Neutrophil (primary cell): Measurements from ENCODE around the gene WFDC5.
"Not testable (repeated sequence)": the region's sequence is repeated elsewhere in the genome, so short reads cannot be mapped to it uniquely, and the experiment has no call there.

Source experiments
- H3K27ac ChIP-seq: fragments of 200-600 bp; sonication (generic); 2 replicates; pipeline ENCODE4 v1.5.1; 2016; ENCODE audit warnings: mild to moderate bottlenecking, moderate library complexity
- H3K27me3 ChIP-seq: fragments of 200-600 bp; sonication (generic); 2 replicates; pipeline ENCODE4 v1.6.0; 2016; ENCODE audit warnings: mild to moderate bottlenecking
- H3K36me3 ChIP-seq: fragments of 200-600 bp; sonication (generic); 2 replicates; pipeline ENCODE4 v1.5.1; 2017
- H3K4me1 ChIP-seq, 2 experiments: fragments of 200-600 bp in 1 of 2; sonication (generic) in 1 of 2; 1 replicate in 1 of 2; 2 replicates in 1 of 2; pipeline versions ENCODE4 v1.5.1 to v1.6.1; 2013 to 2016; ENCODE audit warnings: low read depth in 1 of 2, low read length in 1 of 2, mild to moderate bottlenecking in 1 of 2, moderate library complexity in 1 of 2; ENCODE audit not compliant: control insufficient read depth in 1 of 2, insufficient read depth in 1 of 2
- H3K4me3 ChIP-seq, 2 experiments: fragments of 200-600 bp in 1 of 2; sonication (generic) in 1 of 2; 1 replicate in 1 of 2; 2 replicates in 1 of 2; pipeline ENCODE4 v1.5.1; 2013 to 2016; ENCODE audit warnings: low read depth in 1 of 2, low read length in 1 of 2, mild to moderate bottlenecking in 1 of 2, moderate library complexity in 1 of 2
- H3K9me3 ChIP-seq: fragments of 200-600 bp; sonication (generic); 2 replicates; pipeline ENCODE4 v1.5.1; 2016
- TF ChIP-seq, protein P1 (sequence below): fragments of 200-600 bp; sonication (generic); IDR thresholded peaks from 2 replicates; pipeline ENCODE4 v1.5.1; 2016; ENCODE audit warnings: antibody characterized with exemption

WFDC5 gene

DNA sequence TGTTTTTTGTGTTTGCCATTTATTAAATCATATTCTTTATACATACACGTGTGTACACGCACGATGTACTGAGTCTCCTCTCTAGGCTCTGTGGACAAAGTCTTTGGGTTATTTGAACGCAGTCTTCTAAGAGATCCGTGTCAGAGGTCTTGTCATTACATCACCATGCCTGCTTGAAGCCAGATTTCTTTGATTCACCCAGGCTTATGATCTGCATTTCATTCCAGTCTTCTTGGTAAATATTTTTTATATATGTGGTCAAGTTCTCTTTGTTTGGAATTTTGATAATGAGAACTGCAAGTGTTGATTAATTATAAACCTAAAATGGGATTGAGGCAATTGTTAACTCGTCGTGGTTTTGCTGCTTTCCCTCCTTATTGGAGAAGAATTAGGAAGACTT is 48.6 kb downstream of the WFDC5 start:
- H3K9me3 ChIP-seq, result no peaks in the 10 kb centered on the region
- no peaks in the 10 kb centered on the region for H3K27me3 ChIP-seq
- TF ChIP-seq, protein P1, sequence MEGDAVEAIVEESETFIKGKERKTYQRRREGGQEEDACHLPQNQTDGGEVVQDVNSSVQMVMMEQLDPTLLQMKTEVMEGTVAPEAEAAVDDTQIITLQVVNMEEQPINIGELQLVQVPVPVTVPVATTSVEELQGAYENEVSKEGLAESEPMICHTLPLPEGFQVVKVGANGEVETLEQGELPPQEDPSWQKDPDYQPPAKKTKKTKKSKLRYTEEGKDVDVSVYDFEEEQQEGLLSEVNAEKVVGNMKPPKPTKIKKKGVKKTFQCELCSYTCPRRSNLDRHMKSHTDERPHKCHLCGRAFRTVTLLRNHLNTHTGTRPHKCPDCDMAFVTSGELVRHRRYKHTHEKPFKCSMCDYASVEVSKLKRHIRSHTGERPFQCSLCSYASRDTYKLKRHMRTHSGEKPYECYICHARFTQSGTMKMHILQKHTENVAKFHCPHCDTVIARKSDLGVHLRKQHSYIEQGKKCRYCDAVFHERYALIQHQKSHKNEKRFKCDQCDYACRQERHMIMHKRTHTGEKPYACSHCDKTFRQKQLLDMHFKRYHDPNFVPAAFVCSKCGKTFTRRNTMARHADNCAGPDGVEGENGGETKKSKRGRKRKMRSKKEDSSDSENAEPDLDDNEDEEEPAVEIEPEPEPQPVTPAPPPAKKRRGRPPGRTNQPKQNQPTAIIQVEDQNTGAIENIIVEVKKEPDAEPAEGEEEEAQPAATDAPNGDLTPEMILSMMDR, result no peak
- no peak overlapping the region for H3K27ac ChIP-seq
- H3K36me3 ChIP-seq, result peaks cover 45% of the 10 kb centered on the region
- peaks cover 11 to 15% of the 10 kb centered on the region in 2 experiments for H3K4me1 ChIP-seq
- no peak overlapping the region for H3K4me3 ChIP-seq

DNA sequence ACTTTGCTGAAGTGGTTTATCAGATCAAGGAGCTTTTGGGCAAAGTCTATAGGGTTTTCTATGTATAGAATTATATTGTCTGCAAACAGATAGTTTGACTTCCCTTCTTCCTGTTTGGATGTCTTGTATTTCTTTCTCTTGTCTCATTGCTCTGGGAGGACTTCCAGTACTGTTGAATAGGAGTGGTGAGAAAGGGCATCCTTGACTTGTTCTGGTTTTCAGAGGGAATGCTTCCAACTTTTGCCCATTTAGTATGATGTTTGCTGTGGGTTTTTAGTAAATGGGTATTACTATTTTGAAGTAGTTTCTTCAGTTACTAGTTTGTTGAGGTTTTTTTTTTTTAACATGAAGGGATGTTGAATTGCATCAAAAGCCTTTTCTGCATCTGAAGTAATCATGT is 50.2 kb downstream of the WFDC5 start:
- no peaks in the 10 kb centered on the region for H3K27me3 ChIP-seq
- TF ChIP-seq, protein P1, result no peak

DNA sequence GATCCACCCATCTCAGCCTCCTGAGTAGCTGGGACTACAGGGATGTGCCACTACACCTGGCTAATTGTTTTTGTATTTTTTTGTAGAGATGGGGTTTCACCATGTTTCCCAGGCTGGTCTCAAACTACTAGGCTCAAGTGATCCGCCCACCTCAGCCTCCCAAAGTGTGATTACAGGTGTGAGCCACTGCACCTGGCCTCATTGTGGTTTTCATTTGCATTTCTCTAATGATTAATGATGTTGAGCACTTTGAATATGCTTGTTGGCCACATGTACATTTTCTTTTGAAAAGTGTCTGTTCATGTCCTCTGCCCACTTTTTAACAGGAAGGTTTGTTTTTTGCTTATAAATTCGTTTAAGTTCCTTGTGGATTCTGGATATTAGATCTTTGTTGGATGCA is 51.9 kb downstream of the WFDC5 start:
- Histone ChIP-seq H3K36me3 (peaks cover 51% of the 10 kb centered on the region), H3K4me1 (peaks cover 11 to 15% of the 10 kb centered on the region in 2 experiments)
- H3K9me3 ChIP-seq, H3K27me3 ChIP-seq, H3K4me3 ChIP-seq, H3K27ac ChIP-seq: not testable (repeated sequence)

More for the DNA sequence above, 50.2 kb downstream of the WFDC5 start:
- Histone ChIP-seq H3K36me3 (peaks cover 50% of the 10 kb centered on the region), H3K4me3 (no peak overlapping the region), H3K27ac (peak overlapping the region; percentile 38), H3K9me3 (no peaks in the 10 kb centered on the region), H3K4me1 (peaks cover 11 to 15% of the 10 kb centered on the region in 2 experiments)

DNA sequence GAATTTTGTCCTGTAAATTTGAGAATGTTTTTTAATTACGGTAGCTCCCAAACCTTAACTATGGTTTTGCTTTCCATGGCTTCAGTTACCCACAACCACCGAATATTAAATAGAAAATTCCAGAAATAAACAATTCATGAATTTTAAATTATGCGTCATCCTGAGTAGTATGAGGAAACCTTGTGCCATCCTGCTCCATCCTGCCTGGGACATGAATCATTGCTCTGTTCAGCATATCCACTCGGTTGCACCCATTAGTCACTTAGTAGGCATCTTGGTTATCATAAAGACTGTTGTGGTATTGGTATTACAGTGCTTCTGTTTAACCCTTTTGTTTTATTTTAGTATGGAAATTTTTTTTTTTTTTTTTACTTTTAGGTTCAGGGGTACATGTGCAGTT is 53.7 kb downstream of the WFDC5 start:
- Histone ChIP-seq H3K36me3 (peaks cover 51% of the 10 kb centered on the region), H3K4me3 (no peak overlapping the region), H3K9me3 (no peaks in the 10 kb centered on the region), H3K27ac (peak overlapping the region; percentile 32), H3K27me3 (no peaks in the 10 kb centered on the region), H3K4me1 (peaks cover 11 to 15% of the 10 kb centered on the region in 2 experiments)
- TF ChIP-seq, protein P1, result no peak

DNA sequence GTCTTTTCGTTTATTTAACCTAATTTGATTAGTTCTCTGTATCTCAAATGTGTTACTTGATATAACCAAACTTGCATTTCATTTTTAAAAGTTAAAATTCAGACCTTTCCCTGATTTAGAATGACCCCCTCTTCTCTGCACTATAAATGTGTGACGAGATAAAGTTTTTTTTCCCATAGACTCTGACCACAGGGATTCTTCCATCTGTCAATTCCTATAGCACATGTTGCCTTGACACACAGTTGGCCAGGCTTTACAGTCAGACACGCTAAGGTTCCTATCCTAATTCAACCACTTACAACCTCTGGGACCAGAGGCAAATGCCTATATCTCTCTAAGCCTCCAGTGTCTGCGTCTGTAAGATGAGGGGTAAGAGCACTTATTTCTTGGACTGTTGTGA is 54.7 kb downstream of the WFDC5 start:
- peak overlapping the region; percentile 32 for H3K27ac ChIP-seq
- H3K4me1 ChIP-seq, result peaks cover 6 to 7% of the 10 kb centered on the region in 2 experiments
- H3K4me3 ChIP-seq, result no peak overlapping the region
- H3K9me3 ChIP-seq, result no peaks in the 10 kb centered on the region
- TF ChIP-seq, protein P1, result no peak
- H3K36me3 ChIP-seq, result peaks cover 57% of the 10 kb centered on the region
- no peaks in the 10 kb centered on the region for H3K27me3 ChIP-seq
